Coronary artery (tissue), 2 donors: ENCODE measurements around the gene VPS13D.

Experiments used
- DNase-seq: peaks from one replicate; pipeline ENCODE4 v3.0.0-alpha.2; 2017; ENCODE audit warnings: low spot score
- H3K27ac ChIP-seq, 2 donors: fragments of 200-600 bp; sonication (generic); one replicate each; pipeline ENCODE4 v1.5.1; 2016 to 2019
- H3K4me3 ChIP-seq: fragments of 200-600 bp; sonication (generic); 2 replicates; pipeline ENCODE4 v1.5.1; 2016; ENCODE audit warnings: mild to moderate bottlenecking, moderate library complexity
- CTCF ChIP-seq: fragments of 200-600 bp; sonication (generic); IDR thresholded peaks from one replicate; pipeline ENCODE4 v1.5.1; 2019; ENCODE audit warnings: antibody characterized with exemption

Gene VPS13D

GRCh38 chr1:12539705-12540579, 310.1 kb downstream of the VPS13D start:
- DNase-seq = peak; percentile 98
- Histone ChIP-seq H3K27ac (peak overlapping the region; percentile 86 to 90), H3K4me3 (peak overlapping the region; percentile 38)
- TF ChIP-seq CTCF = no peak

GRCh38 chr1:12540580-12541273, 310.9 kb downstream of the VPS13D start:
- no peak for TF ChIP-seq CTCF
- DNase-seq = peak; percentile 75
- Histone ChIP-seq H3K27ac (peak overlapping the region; percentile 86 to 90), H3K4me3 (peak overlapping the region; percentile 38)

- peak; percentile 85 for DNase-seq
- no peak overlapping the region for H3K4me3 ChIP-seq
- H3K27ac ChIP-seq = peak overlapping the region; percentile 86 to 90
- no peak for TF ChIP-seq CTCF
Measured at GRCh38 chr1:12541274-12542137, 311.7 kb downstream of the VPS13D start.

- DNase-seq = peak; percentile 72
- TF ChIP-seq CTCF = no peak
- Histone ChIP-seq H3K27ac (peak overlapping the region; percentile 86 to 90), H3K4me3 (no peak overlapping the region)
Measured at GRCh38 chr1:12542138-12542465, 312.3 kb downstream of the VPS13D start.

- peak; percentile 71 for DNase-seq
- Histone ChIP-seq H3K27ac (peak overlapping the region; percentile 86 to 90), H3K4me3 (no peak overlapping the region)
- TF ChIP-seq CTCF = no peak
Measured at GRCh38 chr1:12542616-12543592, 313.1 kb downstream of the VPS13D start.

GRCh38 chr1:12543740-12544154, 313.9 kb downstream of the VPS13D start:
- DNase-seq = no peak
- no peak overlapping the region for H3K27ac ChIP-seq
- H3K4me3 ChIP-seq = no peak overlapping the region
- TF ChIP-seq CTCF = no peak
